ENCODE results near the gene ARHGEF5.
"Not testable (repeated sequence)": the region's sequence is repeated elsewhere in the genome, so short reads cannot be mapped to it uniquely, and the experiment has no call there.

The ARHGEF5 gene

GRCh38 chr7:144384555-144385245, 29.5 kb downstream of the ARHGEF5 start:
- DNase-seq = peak; percentile 18

GRCh38 chr7:144386741-144387140, 31.5 kb downstream of the ARHGEF5 start:
- no peak for DNase-seq

- no peak for DNase-seq
Measured at GRCh38 chr7:144388950-144389349, 33.7 kb downstream of the ARHGEF5 start.

GRCh38 chr7:144390481-144390880, 35.3 kb downstream of the ARHGEF5 start:
- DNase-seq = no peak

GRCh38 chr7:144391014-144391413, 35.8 kb downstream of the ARHGEF5 start:
- no peak for DNase-seq

GRCh38 chr7:144391823-144392255, 36.6 kb downstream of the ARHGEF5 start:
- DNase-seq = no peak

- DNase-seq = no peak
Measured at GRCh38 chr7:144397086-144397485, 41.9 kb downstream of the ARHGEF5 start.

GRCh38 chr7:144398291-144398690, 43.1 kb downstream of the ARHGEF5 start:
- DNase-seq = no peak

GRCh38 chr7:144398911-144399310, 43.7 kb downstream of the ARHGEF5 start:
- no peak for DNase-seq

- DNase-seq = no peak
Measured at GRCh38 chr7:144399946-144400345, 44.7 kb downstream of the ARHGEF5 start.

- no peak for DNase-seq
Measured at GRCh38 chr7:144401490-144401889, 46.3 kb downstream of the ARHGEF5 start.

- DNase-seq = no peak
Measured at GRCh38 chr7:144403102-144403501, 47.9 kb downstream of the ARHGEF5 start.

GRCh38 chr7:144403649-144404061, 48.5 kb downstream of the ARHGEF5 start, which contains the start of gene NOBOX:
NOBOX (minus strand) TSS chr7:144403693.
- DNase-seq = no peak

- DNase-seq = no peak
Measured at GRCh38 chr7:144404946-144405345, 49.7 kb downstream of the ARHGEF5 start.

GRCh38 chr7:144407266-144407931, 52.2 kb downstream of the ARHGEF5 start:
- DNase-seq = no peak

GRCh38 chr7:144408121-144408520, 52.9 kb downstream of the ARHGEF5 start:
- no peak for DNase-seq

GRCh38 chr7:144410441-144410840, 55.2 kb downstream of the ARHGEF5 start:
- no peak for DNase-seq

- no peak for DNase-seq
Measured at GRCh38 chr7:144414815-144415214, 59.6 kb downstream of the ARHGEF5 start.

- no peak for DNase-seq
Measured at GRCh38 chr7:144415858-144416257, 60.7 kb downstream of the ARHGEF5 start.

- no peak for DNase-seq
Measured at GRCh38 chr7:144416341-144416740, 61.1 kb downstream of the ARHGEF5 start.

GRCh38 chr7:144418931-144419330, 63.7 kb downstream of the ARHGEF5 start:
- DNase-seq = not testable (repeated sequence)

GRCh38 chr7:144427539-144427938, 72.3 kb downstream of the ARHGEF5 start:
- not testable (repeated sequence) for DNase-seq

- no peak for DNase-seq
Measured at GRCh38 chr7:144428431-144428830, 73.2 kb downstream of the ARHGEF5 start.
